Fibroblast of lung (primary cell): ENCODE results near the gene DLGAP4.

Experiments
- CTCF ChIP-seq, 2 donors: IDR thresholded peaks in 1 of 2; conservative IDR thresholded peaks in 1 of 2; 1 replicate in 1 of 2; 2 replicates in 1 of 2; pipeline ENCODE4 v1.5.1; 2011 to 2012; ENCODE audit warnings: low read length in 2 of 2, control low read depth in 1 of 2, inconsistent platforms in 1 of 2, low read depth in 1 of 2, mild to moderate bottlenecking in 1 of 2
- EZH2 ChIP-seq: IDR thresholded peaks from 2 replicates; pipeline ENCODE4 v1.5.1; 2012; ENCODE audit warnings: low read length, control low read depth, mild to moderate bottlenecking; ENCODE audit errors: missing control alignments

- TF ChIP-seq CTCF (conservative IDR thresholded peaks at IDR 0.05 in 1 of 2, IDR thresholded peaks at IDR 0.05 in 1 of 2; ENCODE audit: low read depth in 1 of 2, low read length in 2 of 2) (no peak), EZH2 (peak; percentile 81)
Observed at GRCh38 chr20:36306553-36307411, 643 bp downstream of the DLGAP4 start.
